ENCODE data around the gene RASAL2. TPM values are rescaled to one million over a fixed set of nuclear protein-coding genes. Genes with fewer than 3 reads are reported as not detected.

Gene RASAL2
- total and polyA plus RNA-seq, 10 donors: 0.42 to 24.4 (median 14.6) TPM

DNA sequence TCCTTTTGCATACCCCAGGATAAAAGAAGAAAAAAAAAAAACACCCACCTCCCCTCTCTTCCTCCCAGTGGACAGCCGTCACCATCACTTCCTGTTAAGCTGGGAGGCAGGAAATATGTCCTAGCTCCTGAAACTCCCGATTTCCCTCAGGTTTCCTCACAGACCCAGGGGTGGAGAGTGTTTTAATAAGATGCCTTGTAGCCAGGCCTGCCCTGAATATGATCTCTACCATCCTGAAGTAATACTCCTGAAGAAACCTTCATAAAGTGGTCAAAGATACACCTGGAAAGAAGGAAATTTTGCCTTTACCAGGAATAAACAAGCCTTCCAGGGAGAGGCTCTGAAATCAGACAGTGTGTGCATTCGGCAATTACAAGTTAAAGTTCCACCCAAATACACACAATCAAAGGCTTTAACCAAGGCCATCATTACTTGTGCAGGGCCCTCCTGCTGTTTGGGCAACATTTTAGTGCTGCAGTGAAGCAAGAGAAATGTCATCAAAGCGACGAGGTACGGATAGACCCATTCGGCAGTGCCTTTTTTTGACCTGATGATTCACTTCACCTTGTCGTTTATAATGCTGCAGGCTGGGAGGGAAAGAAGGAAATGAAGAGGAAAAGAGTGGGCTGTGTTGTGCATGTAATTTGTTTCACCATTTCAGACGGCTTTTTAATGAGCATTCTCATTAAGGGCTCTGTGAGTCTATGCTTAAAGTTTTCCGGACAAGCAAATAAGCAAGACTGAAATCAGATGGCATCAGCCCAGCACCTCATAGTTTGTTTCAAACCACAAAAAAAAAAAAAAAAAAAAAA is 41.0 kb upstream of the RASAL2 start:
- DNase-seq: no peak
- Histone ChIP-seq H3K36me3 (no peaks in the 10 kb centered on the region), H3K4me1 (peaks cover 14 to 58% (median 40%) of the 10 kb centered on the region in 6 donors), H3K4me3 (no peak overlapping the region), H3K9me3 (no peaks in the 10 kb centered on the region), H3K27ac (peak overlapping the region in 7 of 8 donors; percentile 20 to 75 (median 67)), H3K27me3 (replicated peaks in 1 of 7) (no peaks in the 10 kb centered on the region)
- 35 to 52% (median 41%) methylated on average over 10 of the region's 10 CpGs for WGBS, 5 donors
- TF ChIP-seq, protein P1, sequence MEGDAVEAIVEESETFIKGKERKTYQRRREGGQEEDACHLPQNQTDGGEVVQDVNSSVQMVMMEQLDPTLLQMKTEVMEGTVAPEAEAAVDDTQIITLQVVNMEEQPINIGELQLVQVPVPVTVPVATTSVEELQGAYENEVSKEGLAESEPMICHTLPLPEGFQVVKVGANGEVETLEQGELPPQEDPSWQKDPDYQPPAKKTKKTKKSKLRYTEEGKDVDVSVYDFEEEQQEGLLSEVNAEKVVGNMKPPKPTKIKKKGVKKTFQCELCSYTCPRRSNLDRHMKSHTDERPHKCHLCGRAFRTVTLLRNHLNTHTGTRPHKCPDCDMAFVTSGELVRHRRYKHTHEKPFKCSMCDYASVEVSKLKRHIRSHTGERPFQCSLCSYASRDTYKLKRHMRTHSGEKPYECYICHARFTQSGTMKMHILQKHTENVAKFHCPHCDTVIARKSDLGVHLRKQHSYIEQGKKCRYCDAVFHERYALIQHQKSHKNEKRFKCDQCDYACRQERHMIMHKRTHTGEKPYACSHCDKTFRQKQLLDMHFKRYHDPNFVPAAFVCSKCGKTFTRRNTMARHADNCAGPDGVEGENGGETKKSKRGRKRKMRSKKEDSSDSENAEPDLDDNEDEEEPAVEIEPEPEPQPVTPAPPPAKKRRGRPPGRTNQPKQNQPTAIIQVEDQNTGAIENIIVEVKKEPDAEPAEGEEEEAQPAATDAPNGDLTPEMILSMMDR (IDR thresholded peaks at IDR 0.05 in 8 of 11, conservative IDR thresholded peaks at IDR 0.05 in 3 of 11): no peak
- no peak for TF ChIP-seq POLR2A (IDR thresholded peaks at IDR 0.05)
- TF ChIP-seq POLR2AphosphoS5 (IDR thresholded peaks at IDR 0.05): no peak
- intact Hi-C loops (cut with DNase I; ENCODE audit: low total_unique reads): no loop called here

- intact Hi-C loops (cut with DNase I; ENCODE audit: low total_unique reads): no loop called here
- no peak overlapping the region for H3K27ac ChIP-seq
- no peaks in the 10 kb centered on the region for H3K27me3 ChIP-seq (replicated peaks in 1 of 7)
- H3K36me3 ChIP-seq: no peaks in the 10 kb centered on the region
- 6 to 20% (median 6%) methylated on average over 3 to 5 of the region's 5 CpGs for WGBS, 5 donors
- TF ChIP-seq POLR2AphosphoS5 (IDR thresholded peaks at IDR 0.05) (no peak), POLR2A (IDR thresholded peaks at IDR 0.05) (no peak)
- TF ChIP-seq, protein P1 (IDR thresholded peaks at IDR 0.05 in 8 of 11, conservative IDR thresholded peaks at IDR 0.05 in 3 of 11): peak in 1 of 11 experiments; percentile 14
- H3K4me3 ChIP-seq: no peak overlapping the region
- H3K4me1 ChIP-seq: peaks cover 12 to 76% (median 51%) of the 10 kb centered on the region in 6 donors
- no peaks in the 10 kb centered on the region for H3K9me3 ChIP-seq
- no peak for DNase-seq
Measured at GRCh38 chr1:178055093-178055492, 38.8 kb upstream of the RASAL2 start.

DNA sequence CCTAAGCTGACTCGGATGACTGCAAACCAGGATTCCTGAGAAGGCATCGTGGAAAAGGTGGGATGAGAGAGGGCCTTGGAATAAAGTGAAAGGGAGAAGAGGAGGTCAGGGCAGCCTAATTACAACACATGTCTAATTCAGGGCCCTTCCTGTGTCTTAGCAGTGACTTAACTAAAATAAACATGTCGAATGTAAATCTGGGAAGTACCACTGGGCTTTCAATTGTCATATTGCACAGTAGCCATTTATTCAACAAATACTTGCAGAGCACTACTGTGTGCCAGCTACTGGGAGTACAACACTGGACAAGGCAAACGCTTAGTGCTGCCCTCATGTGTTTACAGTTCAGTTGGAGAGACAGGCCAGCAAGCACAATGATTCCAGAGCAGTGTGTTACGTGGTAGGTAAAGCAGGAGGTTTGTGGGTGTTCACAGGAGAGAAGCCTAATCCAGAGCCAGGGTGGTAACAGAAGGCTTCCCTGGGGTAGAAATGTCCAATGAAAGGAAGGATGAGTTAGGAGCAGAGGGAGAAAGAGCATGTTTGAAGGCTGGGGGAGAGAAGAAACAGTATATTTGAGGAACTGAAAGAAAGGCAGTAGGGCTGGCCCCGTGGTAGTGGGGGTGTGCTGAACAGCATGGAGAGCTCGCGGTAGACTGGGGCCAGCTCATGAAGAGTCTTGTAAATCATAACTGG is 38.0 kb upstream of the RASAL2 start:
- intact Hi-C loops (cut with DNase I; ENCODE audit: low total_unique reads): no loop called here
- Histone ChIP-seq H3K9me3 (no peaks in the 10 kb centered on the region), H3K27me3 (replicated peaks in 1 of 7) (no peaks in the 10 kb centered on the region), H3K4me3 (no peak overlapping the region), H3K4me1 (peaks cover 12 to 78% (median 53%) of the 10 kb centered on the region in 6 donors), H3K27ac (peak overlapping the region; percentile 8 to 84 (median 72)), H3K36me3 (no peaks in the 10 kb centered on the region)
- no peak for DNase-seq
- TF ChIP-seq POLR2A (IDR thresholded peaks at IDR 0.05): no peak
- TF ChIP-seq POLR2AphosphoS5 (IDR thresholded peaks at IDR 0.05): no peak
- 42 to 49% (median 44%) methylated on average over 8 of the region's 8 CpGs for WGBS, 5 donors

- intact Hi-C loops (cut with DNase I; ENCODE audit: low total_unique reads): no loop called here
- Histone ChIP-seq H3K27ac (peak overlapping the region; percentile 16 to 84 (median 72)), H3K4me1 (peaks cover 12 to 80% (median 53%) of the 10 kb centered on the region in 6 donors), H3K9me3 (no peaks in the 10 kb centered on the region), H3K27me3 (replicated peaks in 1 of 7) (no peaks in the 10 kb centered on the region), H3K4me3 (no peak overlapping the region), H3K36me3 (no peaks in the 10 kb centered on the region)
- 55 to 70% (median 61%) methylated on average over 11 of the region's 11 CpGs for WGBS, 5 donors
- DNase-seq: no peak
- TF ChIP-seq, protein P1 (IDR thresholded peaks at IDR 0.05 in 8 of 11, conservative IDR thresholded peaks at IDR 0.05 in 3 of 11): no peak
- TF ChIP-seq POLR2A (IDR thresholded peaks at IDR 0.05) (no peak), POLR2AphosphoS5 (IDR thresholded peaks at IDR 0.05) (no peak)
Measured at GRCh38 chr1:178057141-178057765, 36.7 kb upstream of the RASAL2 start.

Measured in spleen (tissue), 11 donors.